A673 (cell line): ENCODE results near the gene UAP1L1. TPM values are rescaled to one million over a fixed set of nuclear protein-coding genes. Genes with fewer than 3 reads are reported as not detected.

ENCODE experiments used
- BruUV-seq: library from RNA; stranded (reverse); fragments of 400-500 nt; replicated peaks from 2 replicates; lab custom pipeline; 2021; lab: Mats Ljungman, UMichigan
- CTCF ChIA-PET: fragments of 300-600 bp; sonication (Branson Sonifier 250); formaldehyde crosslinking; loops from one replicate; lab custom pipeline; 2022; ENCODE audit warnings: antibody characterized with exemption; lab: Charles Lee
- POLR2A ChIA-PET: fragments of 300-600 bp; sonication (Branson Sonifier 250); formaldehyde crosslinking; loops from one replicate; lab custom pipeline; 2022; ENCODE audit warnings: antibody characterized with exemption; ENCODE audit not compliant: low non-redundant PET; lab: Charles Lee
- DNase-seq: peaks from one replicate; pipeline ENCODE4 v3.0.0-alpha.2; 2015; ENCODE audit warnings: low spot score
- H3K27ac ChIP-seq: fragments of 200-600 bp; sonication (generic); 2 replicates; pipeline ENCODE4 v1.5.1; 2016; ENCODE audit warnings: mixed run types, low read depth, mild to moderate bottlenecking, mixed read lengths, antibody characterized with exemption, low read length; ENCODE audit not compliant: poor library complexity, severe bottlenecking
- H3K27me3 ChIP-seq: fragments of 200-600 bp; sonication (generic); replicated peaks from 2 replicates; pipeline ENCODE4 v1.6.1; 2017; ENCODE audit warnings: mixed run types, low read depth, mild to moderate bottlenecking, mixed read lengths, antibody characterized with exemption, low read length; ENCODE audit not compliant: insufficient read depth, poor library complexity
- H3K36me3 ChIP-seq: fragments of 200-600 bp; sonication (generic); 2 replicates; pipeline ENCODE4 v1.6.1; 2016; ENCODE audit warnings: mixed run types, mild to moderate bottlenecking, mixed read lengths, antibody characterized with exemption, low read length; ENCODE audit not compliant: insufficient read depth, poor library complexity, severe bottlenecking
- H3K4me1 ChIP-seq: fragments of 200-600 bp; sonication (generic); 2 replicates; pipeline ENCODE4 v1.6.1; 2017; ENCODE audit warnings: mixed run types, mild to moderate bottlenecking, mixed read lengths, antibody characterized with exemption, low read length; ENCODE audit not compliant: insufficient read depth, poor library complexity, severe bottlenecking
- H3K4me3 ChIP-seq: fragments of 200-600 bp; sonication (generic); 2 replicates; pipeline ENCODE4 v1.5.1; 2016; ENCODE audit warnings: low read depth, mixed run types, mild to moderate bottlenecking, mixed read lengths, low read length; ENCODE audit not compliant: poor library complexity, severe bottlenecking
- H3K9me3 ChIP-seq: fragments of 200-600 bp; sonication (generic); 2 replicates; pipeline ENCODE4 v1.6.1; 2016; ENCODE audit warnings: mixed run types, low read depth, mild to moderate bottlenecking, mixed read lengths, antibody characterized with exemption, low read length; ENCODE audit not compliant: poor library complexity, severe bottlenecking
- EZH2 ChIP-seq: fragments of 200-600 bp; sonication (generic); IDR thresholded peaks from 2 replicates; pipeline ENCODE4 v1.6.1; 2017; ENCODE audit warnings: borderline replicate concordance, low read depth, mild to moderate bottlenecking, mixed read lengths, antibody characterized with exemption, low read length; ENCODE audit not compliant: poor library complexity, severe bottlenecking
- intact Hi-C: fragments of 100-400 bp; cut with micrococcal nuclease; formaldehyde crosslinking; loops from one replicate; pipeline ENCODE4 v1.10.0; 2022; ENCODE audit not compliant: unreplicated experiment
- total RNA-seq: library from RNA; stranded (reverse); gene quantifications from 2 replicates; pipeline ENCODE4 v1.2.3, GENCODE V29; 2021
- TF ChIP-seq, protein P1 (sequence below): fragments of 300-800, 200-600 bp; sonication (generic); conservative IDR thresholded peaks from 2 replicates; pipeline ENCODE4 v1.5.1; 2017; ENCODE audit warnings: low read depth, mild to moderate bottlenecking, antibody characterized with exemption, low read length, moderate library complexity, mixed read lengths

The UAP1L1 gene
- total RNA-seq, 1 experiment from 2014 or later, result 11.2 TPM

DNA sequence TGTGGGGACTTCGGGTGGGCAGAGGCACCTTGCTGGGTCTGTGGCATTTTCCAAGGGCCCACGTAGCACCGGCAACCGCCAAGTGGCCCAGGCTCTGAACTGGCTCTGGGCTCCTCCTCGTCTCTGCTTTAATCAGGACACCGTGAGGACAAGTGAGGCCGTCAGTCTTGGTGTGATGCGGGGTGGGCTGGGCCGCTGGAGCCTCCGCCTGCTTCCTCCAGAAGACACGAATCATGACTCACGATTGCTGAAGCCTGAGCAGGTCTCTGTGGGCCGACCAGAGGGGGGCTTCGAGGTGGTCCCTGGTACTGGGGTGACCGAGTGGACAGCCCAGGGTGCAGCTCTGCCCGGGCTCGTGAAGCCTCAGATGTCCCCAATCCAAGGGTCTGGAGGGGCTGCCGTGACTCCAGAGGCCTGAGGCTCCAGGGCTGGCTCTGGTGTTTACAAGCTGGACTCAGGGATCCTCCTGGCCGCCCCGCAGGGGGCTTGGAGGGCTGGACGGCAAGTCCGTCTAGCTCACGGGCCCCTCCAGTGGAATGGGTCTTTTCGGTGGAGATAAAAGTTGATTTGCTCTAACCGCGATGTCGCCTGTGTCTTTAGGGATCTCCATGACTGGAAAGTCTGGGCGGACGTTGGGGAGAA, 31.4 kb downstream of the UAP1L1 start:
- DNase-seq, result no peak
- H3K27ac ChIP-seq, result no peak overlapping the region
- TF ChIP-seq EZH2, result no peak
- TF ChIP-seq, protein P1, sequence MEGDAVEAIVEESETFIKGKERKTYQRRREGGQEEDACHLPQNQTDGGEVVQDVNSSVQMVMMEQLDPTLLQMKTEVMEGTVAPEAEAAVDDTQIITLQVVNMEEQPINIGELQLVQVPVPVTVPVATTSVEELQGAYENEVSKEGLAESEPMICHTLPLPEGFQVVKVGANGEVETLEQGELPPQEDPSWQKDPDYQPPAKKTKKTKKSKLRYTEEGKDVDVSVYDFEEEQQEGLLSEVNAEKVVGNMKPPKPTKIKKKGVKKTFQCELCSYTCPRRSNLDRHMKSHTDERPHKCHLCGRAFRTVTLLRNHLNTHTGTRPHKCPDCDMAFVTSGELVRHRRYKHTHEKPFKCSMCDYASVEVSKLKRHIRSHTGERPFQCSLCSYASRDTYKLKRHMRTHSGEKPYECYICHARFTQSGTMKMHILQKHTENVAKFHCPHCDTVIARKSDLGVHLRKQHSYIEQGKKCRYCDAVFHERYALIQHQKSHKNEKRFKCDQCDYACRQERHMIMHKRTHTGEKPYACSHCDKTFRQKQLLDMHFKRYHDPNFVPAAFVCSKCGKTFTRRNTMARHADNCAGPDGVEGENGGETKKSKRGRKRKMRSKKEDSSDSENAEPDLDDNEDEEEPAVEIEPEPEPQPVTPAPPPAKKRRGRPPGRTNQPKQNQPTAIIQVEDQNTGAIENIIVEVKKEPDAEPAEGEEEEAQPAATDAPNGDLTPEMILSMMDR, result no peak
- no peaks in the 10 kb centered on the region for H3K4me1 ChIP-seq
- peaks cover 42% of the 10 kb centered on the region for H3K36me3 ChIP-seq
- ChIA-PET POLR2A (no interaction called here), CTCF (no interaction called here)
- intact Hi-C loops, result no loop called here
- H3K27me3 ChIP-seq, result no peaks in the 10 kb centered on the region
- H3K9me3 ChIP-seq, result no peaks in the 10 kb centered on the region
- BruUV-seq, result no TSS peak
- no peak overlapping the region for H3K4me3 ChIP-seq

DNA sequence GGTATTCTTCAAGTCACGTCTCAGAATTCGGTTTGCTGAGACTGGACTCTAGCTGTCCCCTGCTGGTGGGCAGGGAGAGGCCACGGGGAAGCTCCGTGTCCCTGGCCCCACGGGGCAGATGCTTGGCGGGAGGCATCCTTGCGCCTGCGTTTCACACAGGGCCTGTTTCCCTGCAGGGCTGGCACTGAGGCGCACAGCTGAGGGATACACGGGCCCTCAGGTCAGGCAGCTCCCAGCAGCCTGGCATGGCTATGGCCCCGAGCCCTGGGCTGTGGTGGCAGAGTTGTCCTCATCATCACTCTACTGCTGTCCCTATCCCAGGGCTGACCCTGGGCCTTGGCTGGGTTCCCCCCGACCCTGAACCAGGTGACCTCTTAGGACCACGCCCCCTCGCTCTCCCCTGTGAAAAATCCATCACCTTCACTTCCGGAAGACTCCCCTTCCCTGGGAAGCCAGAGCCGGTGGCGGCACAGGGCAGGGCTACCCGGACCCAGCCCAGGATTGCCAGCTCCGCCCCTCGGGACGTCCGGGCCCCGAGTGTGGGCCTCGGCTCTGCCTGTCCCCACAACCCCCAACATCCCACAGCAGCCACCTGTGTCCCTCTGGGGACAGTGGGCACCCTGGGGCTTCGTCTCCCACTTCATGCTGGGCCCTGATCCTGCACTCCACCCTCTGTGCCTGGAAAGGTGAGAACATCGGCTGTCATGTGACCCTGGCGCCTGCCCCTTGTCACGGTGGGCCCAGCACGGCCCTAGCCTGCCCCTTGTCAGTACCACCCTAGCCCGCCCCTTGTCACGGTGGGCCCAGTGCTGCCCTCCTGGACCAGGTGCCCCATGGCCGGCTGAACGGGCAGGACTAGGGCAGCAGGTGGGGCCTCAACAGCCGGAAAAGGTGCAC, 32.2 kb downstream of the UAP1L1 start:
- TF ChIP-seq, protein P1, result no peak
- no peak for TF ChIP-seq EZH2
- no peaks in the 10 kb centered on the region for H3K27me3 ChIP-seq
- no TSS peak for BruUV-seq
- H3K4me3 ChIP-seq, result no peak overlapping the region
- H3K27ac ChIP-seq, result no peak overlapping the region
- no peak for DNase-seq
- H3K4me1 ChIP-seq, result no peaks in the 10 kb centered on the region
- ChIA-PET POLR2A (no interaction called here), CTCF (no interaction called here)
- H3K9me3 ChIP-seq, result no peaks in the 10 kb centered on the region
- intact Hi-C loops, result no loop called here
- peaks cover 36% of the 10 kb centered on the region for H3K36me3 ChIP-seq

DNA sequence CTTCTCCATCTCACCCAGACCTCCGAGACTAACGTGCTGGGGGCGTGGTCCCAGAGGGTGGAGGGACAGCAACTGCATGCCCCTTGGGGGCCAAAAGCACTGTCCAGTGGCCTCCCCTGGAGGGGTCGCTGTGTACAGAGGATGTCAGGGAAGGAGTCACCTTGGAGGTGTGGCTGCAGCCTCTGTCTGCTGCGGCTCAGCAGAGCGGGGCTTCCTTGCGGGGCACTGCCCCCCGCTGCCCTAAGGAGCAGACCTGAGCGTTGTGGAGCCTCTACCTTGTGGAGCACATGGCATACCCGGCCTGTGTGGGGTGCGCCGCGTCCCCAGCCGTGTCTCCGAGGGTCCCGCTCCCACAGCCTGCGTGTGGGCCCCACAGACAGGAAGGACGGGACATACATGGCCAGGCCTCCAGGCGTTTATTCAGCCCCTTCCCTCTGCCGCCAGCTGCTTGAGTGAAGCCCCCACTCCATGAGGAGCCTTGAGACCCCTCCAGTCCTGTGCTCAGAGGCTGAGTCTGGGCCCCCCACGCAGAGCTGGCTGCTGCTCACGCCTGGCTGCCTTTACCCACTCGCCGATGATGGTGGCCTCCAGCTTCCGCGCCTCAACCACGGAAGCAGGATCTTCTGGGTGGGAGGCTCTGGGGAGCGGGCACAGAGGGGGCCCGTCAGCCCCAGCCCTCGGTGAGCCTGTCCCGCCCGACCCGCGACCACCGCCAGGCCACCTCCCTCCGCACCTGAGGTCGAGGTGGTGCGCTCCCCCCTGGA, 33.0 kb downstream of the UAP1L1 start:
- Histone ChIP-seq H3K4me1 (peaks cover 7% of the 10 kb centered on the region), H3K27ac (no peak overlapping the region), H3K9me3 (no peaks in the 10 kb centered on the region), H3K4me3 (no peak overlapping the region), H3K36me3 (peaks cover 36% of the 10 kb centered on the region), H3K27me3 (no peaks in the 10 kb centered on the region)
- DNase-seq, result no peak
- no TSS peak for BruUV-seq
- CTCF ChIA-PET, result no interaction called here
- POLR2A ChIA-PET, result no interaction called here
- no peak for TF ChIP-seq EZH2
- intact Hi-C loops, result no loop called here
